Sigmoid colon (tissue), 7 donors: ENCODE data around the gene SLC26A6. TPM values are rescaled to one million over a fixed set of nuclear protein-coding genes. Genes with fewer than 3 reads are reported as not detected.

Experiments
- DNase-seq: peaks from one replicate; pipeline ENCODE4 v3.0.0-alpha.2; 2019
- H3K27ac ChIP-seq, 4 donors: fragments of 200-600 bp; sonication (generic); one replicate each; pipeline ENCODE4 v1.5.1; 2016 to 2019; ENCODE audit warnings: mild to moderate bottlenecking in 1 of 4
- H3K27me3 ChIP-seq, 3 donors: fragments of 200-600 bp; sonication (generic); one replicate each; pipeline ENCODE4 v1.5.1; 2019; ENCODE audit warnings: mild to moderate bottlenecking in 1 of 3
- H3K36me3 ChIP-seq, 4 donors: fragments of 200-600 bp; sonication (generic); one replicate each; pipeline ENCODE4 v1.5.1; 2016 to 2019
- H3K4me1 ChIP-seq, 4 donors: fragments of 200-600 bp; sonication (generic); one replicate each; pipeline ENCODE4 v1.5.1; 2017 to 2019
- H3K4me3 ChIP-seq, 4 donors: fragments of 200-600 bp; sonication (generic); one replicate each; pipeline ENCODE4 v1.5.1; 2017 to 2019; ENCODE audit warnings: mild to moderate bottlenecking in 2 of 4, moderate library complexity in 1 of 4
- H3K9me3 ChIP-seq, 4 donors: fragments of 200-600 bp in 3 of 4; sonication (generic) in 3 of 4; one replicate each; pipeline versions ENCODE4 v1.5.1 to v1.6.1; 2013 to 2019
- CTCF ChIP-seq, 4 experiments: fragments of 450-650 bp in 3 of 4; fragments of 200-600 bp in 1 of 4; IDR thresholded peaks; one replicate each; pipeline ENCODE4 v1.5.1; 2016 to 2019; ENCODE audit warnings: antibody characterized with exemption in 4 of 4, mild to moderate bottlenecking in 3 of 4, moderate library complexity in 2 of 4
- EP300 ChIP-seq, 4 donors: sonication (generic); formaldehyde crosslinking; IDR thresholded peaks; one replicate each; pipeline ENCODE4 v1.6.1; 2017; ENCODE audit warnings: antibody characterized with exemption in 4 of 4
- POLR2A ChIP-seq, 2 donors: fragments of 450-650 bp; IDR thresholded peaks; one replicate each; pipeline ENCODE4 v1.6.1; 2016; ENCODE audit warnings: antibody characterized with exemption in 2 of 2, mild to moderate bottlenecking in 2 of 2, moderate library complexity in 2 of 2
- POLR2AphosphoS5 ChIP-seq, 4 donors: sonication (generic); formaldehyde crosslinking; IDR thresholded peaks; one replicate each; pipeline ENCODE4 v1.6.1; 2017; ENCODE audit warnings: antibody characterized with exemption in 4 of 4
- WGBS, 2 donors: extraction: QIAGEN DNeasy Blood & Tissue Kit; methylation state at CpG; one replicate each; pipeline ENCODE4 v1.1.7; 2013; 5-methylcytosine and 5-hydroxymethylcytosine counted together
- intact Hi-C: fragments of 100-400 bp; cut with DNase I; formaldehyde crosslinking; loops from one replicate; pipeline ENCODE4 v1.15.1; 2023
- polyA plus RNA-seq, 3 donors: library from polyadenylated mRNA; stranded (reverse); fragments of 200-250 nt; gene quantifications; one replicate each; pipeline ENCODE4 v1.2.3, GENCODE V29; 2013
- total RNA-seq, 4 donors: library from RNA; depleted of rRNA; stranded (reverse); fragments of >200 nt; gene quantifications; one replicate each; pipeline ENCODE4 v1.1.0, GENCODE V29; 2016
- donor health status: healthy with polysubstance abuse.
- donor health status: Bipolar disorder and iron deficiency.
- donor health status: healthy.

The SLC26A6 gene
- total and polyA plus RNA-seq, 7 donors, result 6.4 to 70.8 (median 16.8) TPM

GRCh38 chr3:48681974-48682610, 46.8 kb upstream of the SLC26A6 start:
- DNase-seq, result no peak
- no peaks in the 10 kb centered on the region for H3K9me3 ChIP-seq
- H3K27ac ChIP-seq, result no peak overlapping the region
- 94 to 96% methylated on average over 17 of the region's 17 CpGs for WGBS, 2 donors
- H3K36me3 ChIP-seq, result peaks cover 0 to 45% (median 22%) of the 10 kb centered on the region in 4 donors
- H3K4me1 ChIP-seq, result peaks cover 0 to 38% (median 34%) of the 10 kb centered on the region in 4 donors
- TF ChIP-seq EP300 (IDR thresholded peaks at IDR 0.05) (no peak), POLR2A (IDR thresholded peaks at IDR 0.05) (no peak)
- intact Hi-C loops, result loop anchor here (5.0 kb wide), 1 partner anchor 75 kb away; the partner anchor contains the start of gene UQCRC1
- no peak overlapping the region for H3K4me3 ChIP-seq
- H3K27me3 ChIP-seq, result no peaks in the 10 kb centered on the region

GRCh38 chr3:48681541-48681880, 46.2 kb upstream of the SLC26A6 start:
- Histone ChIP-seq H3K9me3 (no peaks in the 10 kb centered on the region), H3K36me3 (peaks cover 0 to 45% (median 22%) of the 10 kb centered on the region in 4 donors), H3K4me3 (no peak overlapping the region), H3K27me3 (no peaks in the 10 kb centered on the region), H3K27ac (no peak overlapping the region), H3K4me1 (peaks cover 0 to 32% (median 30%) of the 10 kb centered on the region in 4 donors)
- intact Hi-C loops, result loop anchor here (5.0 kb wide), 1 partner anchor 74 kb away; the partner anchor contains the start of gene UQCRC1
- no peak for DNase-seq
- TF ChIP-seq CTCF (IDR thresholded peaks at IDR 0.05), result no peak
- TF ChIP-seq POLR2AphosphoS5 (IDR thresholded peaks at IDR 0.05), result no peak
- TF ChIP-seq EP300 (IDR thresholded peaks at IDR 0.05), result no peak
- no peak for TF ChIP-seq POLR2A (IDR thresholded peaks at IDR 0.05)
- WGBS, 2 donors, result 94 to 95% methylated on average over 7 of the region's 7 CpGs

- intact Hi-C loops, result loop anchor here (5.0 kb wide), 1 partner anchor 74 kb away; the partner anchor contains the start of gene UQCRC1
- H3K36me3 ChIP-seq, result peaks cover 0 to 45% (median 22%) of the 10 kb centered on the region in 4 donors
- peaks cover 0 to 26% (median 25%) of the 10 kb centered on the region in 4 donors for H3K4me1 ChIP-seq
- H3K27ac ChIP-seq, result no peak overlapping the region
- H3K27me3 ChIP-seq, result no peaks in the 10 kb centered on the region
- TF ChIP-seq POLR2A (IDR thresholded peaks at IDR 0.05) (no peak), CTCF (IDR thresholded peaks at IDR 0.05) (no peak), EP300 (IDR thresholded peaks at IDR 0.05) (no peak)
- no peaks in the 10 kb centered on the region for H3K9me3 ChIP-seq
- 95 to 96% methylated on average over 17 of the region's 17 CpGs for WGBS, 2 donors
- no peak overlapping the region for H3K4me3 ChIP-seq
- DNase-seq, result no peak
These were observed 45.7 kb upstream of the SLC26A6 start for GRCh38 chr3:48680811-48681540.

- no peaks in the 10 kb centered on the region for H3K9me3 ChIP-seq
- TF ChIP-seq EP300 (IDR thresholded peaks at IDR 0.05) (no peak), POLR2A (IDR thresholded peaks at IDR 0.05) (no peak), CTCF (IDR thresholded peaks at IDR 0.05) (no peak), POLR2AphosphoS5 (IDR thresholded peaks at IDR 0.05) (no peak)
- H3K4me1 ChIP-seq, result peaks cover 0 to 18% (median 17%) of the 10 kb centered on the region in 4 donors
- no peaks in the 10 kb centered on the region for H3K27me3 ChIP-seq
- DNase-seq, result no peak
- no peak overlapping the region for H3K27ac ChIP-seq
- peaks cover 0 to 48% (median 22%) of the 10 kb centered on the region in 4 donors for H3K36me3 ChIP-seq
- intact Hi-C loops, result loop anchor here (5.0 kb wide), 1 partner anchor 72 kb away; the partner anchor contains the start of gene UQCRC1
- no peak overlapping the region for H3K4me3 ChIP-seq
- 82% methylated on average over 20 of the region's 20 CpGs for WGBS, 2 donors
These were observed 44.4 kb upstream of the SLC26A6 start for GRCh38 chr3:48679411-48680391.
